GM21526 (cell line): ENCODE measurements around the gene PCSK7.

Experiments used
- ATAC-seq: cut with Tn5 transposase; IDR thresholded peaks from one replicate; pipeline ENCODE4 v1.9.1; 2021; ENCODE audit warnings: moderate library complexity; ENCODE audit not compliant: unreplicated experiment, low FRiP score

The PCSK7 gene

DNA sequence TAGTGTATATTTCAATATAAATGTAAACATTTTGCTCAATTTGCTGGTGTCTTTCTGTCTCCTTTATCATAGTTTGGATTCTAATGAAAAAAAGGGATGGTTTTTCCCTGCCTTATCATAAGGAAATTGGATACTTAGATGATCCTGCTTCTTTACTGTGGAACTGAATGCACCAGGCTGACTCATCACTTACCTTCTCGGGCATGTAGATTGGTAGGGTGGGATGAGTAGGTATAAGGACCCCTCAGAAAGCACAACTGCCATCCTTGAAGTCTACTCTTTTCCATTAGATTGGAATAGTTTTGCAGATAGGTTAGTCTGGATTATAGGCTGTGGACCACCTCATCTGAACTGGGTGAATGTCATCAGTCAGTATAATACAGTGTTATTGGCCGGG, 60.9 kb downstream of the PCSK7 start:
- no peak for ATAC-seq

DNA sequence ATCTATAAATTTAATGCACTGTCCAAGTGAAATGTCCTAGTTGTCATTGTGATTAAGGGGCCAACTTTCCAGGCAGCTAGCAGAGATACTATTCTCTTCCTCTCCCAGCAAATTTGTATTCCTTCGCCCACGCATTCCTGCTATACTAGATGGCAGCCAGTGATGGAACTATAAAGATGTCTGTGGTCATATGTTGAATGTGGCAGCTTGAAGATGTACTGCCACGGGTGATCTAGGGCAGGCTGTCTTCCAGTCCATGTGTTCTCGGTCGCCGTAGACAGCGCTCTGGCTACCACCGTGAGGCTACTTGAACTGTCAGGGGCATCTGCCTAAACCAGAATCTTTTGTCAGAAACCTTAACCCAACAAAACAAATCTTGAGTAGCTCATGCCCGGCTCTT, 61.7 kb downstream of the PCSK7 start:
- ATAC-seq, result no peak

DNA sequence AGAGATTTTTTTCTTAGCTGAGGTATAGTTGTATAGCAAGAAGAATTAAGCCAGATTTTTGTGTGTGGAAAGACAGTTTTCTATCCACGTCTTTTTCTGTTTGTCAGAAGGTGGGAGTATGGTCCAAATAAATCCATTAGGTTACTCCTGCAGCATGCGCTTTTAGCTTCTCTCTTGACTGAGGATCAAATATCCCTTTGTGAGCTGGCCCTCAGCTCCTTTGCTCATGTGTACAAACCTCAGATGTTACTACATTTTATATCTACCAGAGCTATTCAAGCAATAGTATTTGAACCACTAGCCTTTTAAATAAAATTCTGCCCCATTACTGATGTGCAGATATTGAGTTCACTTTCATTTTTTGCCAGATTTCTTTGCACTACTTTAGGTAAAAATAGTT, 62.1 kb downstream of the PCSK7 start:
- ATAC-seq, result no peak

DNA sequence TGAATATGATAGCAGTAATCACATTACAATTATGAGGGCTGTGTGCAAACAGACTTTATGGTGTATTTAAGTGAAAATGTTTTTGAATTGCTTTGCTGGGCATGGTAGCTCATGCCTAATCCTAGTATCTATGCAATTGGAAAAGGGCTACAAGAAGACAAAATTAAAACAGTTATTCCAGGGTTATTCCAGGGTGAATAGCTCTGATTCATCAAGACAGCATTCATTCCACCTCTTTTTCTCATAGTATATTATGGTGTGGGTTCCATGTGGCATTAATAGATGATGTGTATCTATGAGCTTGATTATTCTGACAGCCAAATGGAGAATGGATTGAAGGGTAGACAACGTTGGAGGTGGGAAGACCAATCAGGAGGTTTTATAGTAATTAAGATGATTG, 65.4 kb downstream of the PCSK7 start:
- no peak for ATAC-seq

DNA sequence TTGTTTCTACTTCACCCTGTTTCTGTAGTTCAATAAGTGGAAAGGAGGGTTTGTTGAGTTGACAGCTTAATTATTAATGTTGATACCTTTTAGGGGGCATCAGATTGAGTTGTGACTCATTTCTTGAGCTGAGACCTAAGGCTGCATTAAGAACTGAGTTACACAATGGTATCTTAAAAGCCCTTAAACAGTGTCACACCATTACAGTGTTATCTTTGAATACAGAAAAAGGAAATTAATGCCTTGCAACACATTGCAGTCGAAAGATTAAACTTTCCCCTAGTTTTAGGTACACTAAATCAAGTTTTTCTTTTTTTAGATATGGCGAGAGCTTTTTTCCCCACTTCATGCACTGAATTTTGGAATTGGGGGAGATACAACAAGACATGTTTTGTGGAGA, 71.0 kb downstream of the PCSK7 start:
- ATAC-seq, result no peak

DNA sequence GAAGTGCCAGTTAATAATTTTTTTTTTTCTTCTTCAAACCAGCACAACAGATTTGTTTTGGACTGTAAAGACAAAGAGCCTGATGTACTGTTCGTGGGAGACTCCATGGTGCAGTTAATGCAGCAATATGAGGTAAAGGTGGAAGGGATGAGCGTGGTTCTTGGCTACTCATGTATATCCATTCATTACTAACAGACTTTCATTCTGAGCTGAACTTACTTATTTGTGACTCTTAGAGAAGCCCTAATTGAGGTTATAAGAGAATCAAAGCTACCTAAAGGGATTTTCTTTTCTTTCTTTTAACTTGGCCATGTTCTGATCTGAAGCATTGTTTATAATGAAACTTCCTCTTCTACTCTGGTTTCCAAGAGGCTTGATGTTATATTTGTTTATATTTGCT, 72.0 kb downstream of the PCSK7 start:
- no peak for ATAC-seq

DNA sequence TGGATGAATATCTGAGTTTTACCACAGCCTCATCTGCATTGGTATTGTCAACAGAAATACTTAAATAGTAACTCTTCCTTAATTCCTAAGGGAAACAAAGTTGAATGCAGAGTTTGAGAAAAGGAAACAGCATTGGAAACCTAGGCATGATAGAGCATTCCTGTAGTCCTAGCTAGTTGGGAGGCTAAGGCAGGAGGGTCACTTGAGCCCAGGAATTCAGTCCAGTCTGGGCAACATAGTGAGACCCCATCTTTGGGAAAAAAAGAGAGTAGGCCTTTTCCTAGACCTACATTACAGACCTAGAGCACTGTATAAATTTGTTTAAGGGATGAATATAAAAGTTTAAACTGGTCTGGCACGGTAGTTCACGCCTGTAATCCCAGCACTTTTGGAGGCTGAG, 74.4 kb downstream of the PCSK7 start:
- no peak for ATAC-seq

DNA sequence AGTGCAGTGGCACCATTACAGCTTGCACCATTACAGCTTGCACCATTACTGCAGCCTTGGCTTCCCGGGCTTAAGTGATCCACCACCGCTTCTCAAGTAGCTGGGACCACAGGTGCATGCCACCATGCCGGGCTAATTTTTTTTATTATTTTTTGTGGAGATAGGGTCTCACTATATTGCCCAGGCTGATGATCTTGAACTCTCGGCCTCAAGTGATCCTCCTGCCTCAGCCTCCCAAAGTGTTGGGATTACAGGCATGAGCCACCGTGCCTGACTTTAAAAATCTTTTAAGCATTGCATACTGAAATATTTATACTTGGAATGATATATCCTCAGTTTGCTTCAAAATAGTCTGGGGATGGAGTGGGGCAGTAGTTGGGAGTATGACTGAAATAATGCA, 77.4 kb downstream of the PCSK7 start:
- ATAC-seq, result no peak
